GM18526 (cell line): ENCODE results near the gene CISD3.

Source experiments
- POLR2A ChIP-seq: IDR thresholded peaks from 3 replicates; pipeline ENCODE4 v1.6.1; 2011; ENCODE audit not compliant: insufficient read length; ENCODE audit errors: extremely low read depth

Gene CISD3

DNA sequence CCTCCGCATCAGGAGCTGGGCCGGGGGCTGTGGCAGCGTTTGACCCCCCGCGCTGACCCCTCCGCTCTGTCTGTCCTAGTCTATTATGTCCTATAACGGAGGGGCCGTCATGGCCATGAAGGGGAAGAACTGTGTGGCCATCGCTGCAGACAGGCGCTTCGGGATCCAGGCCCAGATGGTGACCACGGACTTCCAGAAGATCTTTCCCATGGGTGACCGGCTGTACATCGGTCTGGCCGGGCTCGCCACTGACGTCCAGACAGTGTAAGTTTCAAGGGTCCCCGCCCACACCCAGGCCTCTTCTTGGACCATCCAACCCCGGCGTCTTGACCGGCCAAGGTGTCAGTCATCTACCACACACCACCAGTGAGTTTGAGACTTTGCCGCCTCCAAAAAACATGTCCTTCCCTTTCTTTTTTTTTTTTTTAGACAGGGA is 22.9 kb downstream of the CISD3 start:
- TF ChIP-seq POLR2A, result no peak

DNA sequence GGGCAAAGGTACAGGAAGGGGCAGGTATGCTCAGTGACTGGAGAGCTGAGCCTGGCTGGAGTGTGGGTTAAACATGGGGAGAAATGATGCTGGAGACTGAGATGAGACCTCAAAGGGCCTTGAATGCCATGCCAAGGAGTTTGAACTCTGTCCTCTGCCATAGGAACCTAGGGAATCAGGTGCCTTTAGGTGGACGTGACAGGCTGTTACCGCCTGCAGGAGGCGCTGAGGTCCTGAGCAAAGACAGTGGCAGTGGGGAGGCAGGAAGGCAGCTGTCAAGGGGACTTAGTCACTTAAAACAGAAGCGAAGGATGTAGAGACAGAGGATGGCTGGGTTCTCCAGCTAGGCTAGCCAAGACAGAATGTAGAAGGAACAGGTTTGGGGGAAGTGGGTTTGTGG is 31.5 kb downstream of the CISD3 start:
- TF ChIP-seq POLR2A, result no peak

DNA sequence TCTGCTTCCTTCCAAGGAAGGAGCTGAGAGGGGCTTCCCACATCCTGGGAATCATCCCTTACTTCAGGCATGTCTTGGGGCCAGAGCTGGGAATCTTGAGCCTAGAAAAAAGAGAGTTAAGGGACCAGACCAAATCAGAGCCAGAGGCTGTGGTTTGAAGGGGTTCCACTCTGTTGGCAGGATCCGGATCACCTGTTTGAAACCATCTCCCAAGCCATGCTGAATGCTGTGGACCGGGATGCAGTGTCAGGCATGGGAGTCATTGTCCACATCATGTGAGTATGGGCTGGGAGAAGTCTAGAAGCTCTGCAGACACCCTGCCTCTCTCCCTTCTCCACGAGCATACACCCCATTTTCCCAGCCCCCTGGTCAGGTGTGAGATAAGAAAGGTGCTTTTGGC is 32.1 kb downstream of the CISD3 start:
- TF ChIP-seq POLR2A, result no peak

DNA sequence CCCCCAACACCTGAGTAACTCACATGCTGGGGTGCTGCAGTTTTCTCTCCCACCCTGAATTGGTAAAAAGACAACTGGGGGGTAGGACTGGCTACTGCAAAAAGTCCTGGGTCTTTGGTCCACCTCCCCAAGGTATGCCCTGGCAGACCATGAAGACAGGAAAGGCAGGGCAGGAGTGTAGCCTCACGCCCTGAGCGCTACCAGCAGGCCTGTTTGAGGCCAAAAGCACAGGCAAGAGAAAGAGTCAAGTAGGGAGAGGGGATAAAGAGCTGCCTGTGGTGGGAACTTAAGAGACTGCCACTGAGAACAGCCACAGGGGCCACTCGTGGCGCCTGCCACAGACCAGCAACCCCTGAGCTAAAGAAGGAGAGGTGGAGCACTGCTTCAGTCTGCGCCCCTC is 36.2 kb downstream of the CISD3 start:
- no peak for TF ChIP-seq POLR2A

DNA sequence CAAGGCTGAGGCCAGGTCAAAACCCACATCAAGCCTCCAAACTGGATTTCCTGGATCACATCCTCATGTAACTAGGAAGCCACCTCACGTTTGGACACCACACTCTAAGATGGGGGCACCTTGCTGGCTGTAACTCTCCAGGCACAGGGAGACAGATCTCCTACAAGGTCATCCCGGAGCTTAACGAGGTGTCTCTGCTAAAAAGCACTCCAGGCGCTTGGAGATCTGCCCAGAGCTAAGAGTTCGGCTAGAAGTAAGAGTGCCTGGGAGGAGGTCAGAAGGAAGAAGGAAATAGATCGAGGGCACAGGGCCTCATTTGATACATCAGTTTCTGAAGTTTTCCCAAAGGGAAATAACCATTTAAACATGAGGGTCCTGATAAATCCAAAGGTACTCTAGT is 38.3 kb downstream of the CISD3 start:
- TF ChIP-seq POLR2A, result no peak

DNA sequence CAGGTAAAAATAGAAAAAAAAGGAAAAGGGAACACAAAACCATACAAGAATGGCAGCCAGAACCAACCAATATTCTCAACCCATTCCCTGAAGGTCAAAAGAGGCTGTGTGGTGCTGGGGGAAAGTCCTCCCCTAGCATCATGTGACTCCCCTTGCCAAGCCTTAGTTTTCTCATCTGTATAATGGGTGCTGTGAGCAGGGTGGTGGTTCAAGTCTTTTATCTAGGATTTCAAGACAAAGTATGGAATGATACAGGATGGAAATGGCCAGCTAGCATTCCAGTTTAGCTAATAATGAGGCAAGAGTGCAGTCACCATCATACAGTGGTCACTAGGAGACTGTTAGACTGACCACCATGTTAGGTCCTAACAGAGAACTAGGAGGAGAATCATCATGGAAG is 43.1 kb downstream of the CISD3 start:
- TF ChIP-seq POLR2A, result no peak

DNA sequence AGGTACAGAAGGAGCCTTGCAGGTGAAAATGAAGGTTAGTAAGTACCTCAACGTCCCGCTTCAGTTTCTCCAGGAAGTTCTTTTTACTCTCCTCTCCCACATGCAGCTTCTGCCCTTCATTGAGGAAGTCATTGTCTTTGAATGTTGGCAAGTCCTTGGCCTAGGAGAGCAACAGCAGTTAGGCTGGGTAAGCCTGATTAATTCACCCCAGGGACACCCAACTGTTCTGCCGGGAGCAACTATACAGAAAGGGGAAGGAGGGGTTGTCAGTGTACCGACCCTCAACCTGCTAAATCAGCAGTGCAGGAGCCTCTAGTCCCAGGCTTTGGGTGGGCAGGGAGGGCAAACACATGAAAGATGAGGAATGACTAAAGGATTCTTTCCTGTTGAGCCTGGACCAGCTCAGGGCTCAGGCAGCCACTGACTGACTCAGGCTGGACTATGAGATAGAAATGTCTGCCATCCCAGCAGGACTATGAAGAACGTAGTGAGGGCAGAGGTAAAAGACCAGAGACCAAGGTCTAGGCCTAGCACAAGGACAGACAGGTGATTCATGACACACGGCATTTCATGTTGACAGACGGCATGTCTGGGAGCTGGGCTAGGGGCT is 47.6 kb downstream of the CISD3 start:
- TF ChIP-seq POLR2A, result no peak

DNA sequence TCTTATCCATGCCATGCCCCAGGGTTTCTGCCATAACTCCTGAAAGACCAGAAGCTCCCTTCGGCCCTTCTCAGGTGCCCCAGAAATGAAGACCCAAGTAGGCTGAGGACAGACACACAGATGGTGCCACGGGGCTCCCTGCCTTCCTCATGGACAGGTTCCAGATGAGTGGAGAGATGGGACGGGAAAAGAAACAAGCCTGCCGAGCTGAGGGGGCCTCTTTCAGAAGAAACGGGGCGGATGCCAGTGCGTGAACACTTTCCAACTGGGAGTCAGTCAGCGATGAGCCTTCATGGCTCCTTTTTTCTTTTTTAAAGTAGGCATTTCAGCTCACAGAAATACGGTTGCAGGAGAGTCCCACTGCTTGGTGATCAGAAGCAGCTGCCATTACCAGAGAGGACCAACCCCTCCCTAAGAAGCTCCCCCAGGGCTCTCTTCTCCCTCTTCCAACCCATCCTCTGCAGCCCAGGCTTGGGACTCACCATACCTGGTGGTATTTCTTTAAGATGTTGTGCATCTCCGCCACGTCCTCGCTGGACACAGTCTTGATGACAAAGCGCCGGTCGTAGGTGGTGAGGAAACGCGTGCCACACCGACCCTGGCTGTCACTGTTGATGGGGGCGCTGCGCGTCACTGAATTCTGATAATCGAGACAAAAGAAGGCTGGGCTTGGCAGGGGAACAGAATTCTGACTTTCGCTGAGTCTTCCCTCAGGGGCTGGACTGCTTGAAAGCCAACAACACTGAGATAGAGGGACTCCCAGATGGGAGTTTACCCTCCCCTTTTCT is 50.0 kb downstream of the CISD3 start:
- TF ChIP-seq POLR2A, result no peak

DNA sequence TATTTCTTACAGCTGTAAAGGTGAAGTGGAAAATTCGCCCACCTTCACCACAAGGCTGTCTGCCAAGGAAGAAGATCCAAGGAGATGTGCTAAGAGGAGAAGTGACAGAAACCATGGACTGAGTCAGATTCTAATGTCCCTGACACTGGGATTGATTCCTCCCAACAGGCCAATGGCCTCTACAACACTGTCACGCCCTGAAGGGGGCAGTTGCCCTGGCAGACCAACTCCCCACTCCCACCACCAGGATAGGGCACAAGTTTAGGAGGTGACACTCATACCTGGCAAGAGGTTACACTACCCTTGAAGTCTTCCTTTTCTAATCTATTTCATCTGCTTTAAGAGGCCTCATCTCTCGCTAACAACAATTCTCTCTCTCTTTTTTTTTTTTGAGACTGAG is 53.1 kb downstream of the CISD3 start:
- no peak for TF ChIP-seq POLR2A
